ENCODE results near the gene PTPRN2.

GRCh38 chr7:157827045-157827862 lies 760.4 kb downstream of the PTPRN2 start:
- TF ChIP-seq CTCF (IDR thresholded peaks at IDR 0.05) (no peak), POLR2A (IDR thresholded peaks at IDR 0.05) (no peak), EP300 (IDR thresholded peaks at IDR 0.05) (no peak), POLR2AphosphoS5 (IDR thresholded peaks at IDR 0.05) (no peak)

Measured in sigmoid colon (tissue), 4 donors.